Gastroesophageal sphincter (tissue), 3 donors: ENCODE results near the gene CCR7.
"Not testable (repeated sequence)": the region's sequence is repeated elsewhere in the genome, so short reads cannot be mapped to it uniquely, and the experiment has no call there.

Source experiments
- EP300 ChIP-seq: sonication (generic); formaldehyde crosslinking; IDR thresholded peaks from one replicate; pipeline ENCODE4 v1.6.1; 2017; ENCODE audit warnings: antibody characterized with exemption, mild to moderate bottlenecking
- POLR2A ChIP-seq, 2 donors: fragments of 450-650 bp; IDR thresholded peaks; one replicate each; pipeline ENCODE4 v1.6.1; 2017; ENCODE audit warnings: antibody characterized with exemption in 2 of 2, mild to moderate bottlenecking in 2 of 2, moderate library complexity in 1 of 2
- POLR2AphosphoS5 ChIP-seq: sonication (generic); formaldehyde crosslinking; IDR thresholded peaks from one replicate; pipeline ENCODE4 v1.6.1; 2017; ENCODE audit warnings: antibody characterized with exemption
- TF ChIP-seq, protein P1 (sequence below), 4 experiments: fragments of 200-600 bp in 2 of 4; fragments of 450-650 bp in 2 of 4; sonication (generic) in 1 of 4; IDR thresholded peaks; one replicate each; pipeline ENCODE4 v1.5.1; 2017 to 2019; ENCODE audit warnings: antibody characterized with exemption in 4 of 4, mild to moderate bottlenecking in 2 of 4, moderate library complexity in 2 of 4

DNA sequence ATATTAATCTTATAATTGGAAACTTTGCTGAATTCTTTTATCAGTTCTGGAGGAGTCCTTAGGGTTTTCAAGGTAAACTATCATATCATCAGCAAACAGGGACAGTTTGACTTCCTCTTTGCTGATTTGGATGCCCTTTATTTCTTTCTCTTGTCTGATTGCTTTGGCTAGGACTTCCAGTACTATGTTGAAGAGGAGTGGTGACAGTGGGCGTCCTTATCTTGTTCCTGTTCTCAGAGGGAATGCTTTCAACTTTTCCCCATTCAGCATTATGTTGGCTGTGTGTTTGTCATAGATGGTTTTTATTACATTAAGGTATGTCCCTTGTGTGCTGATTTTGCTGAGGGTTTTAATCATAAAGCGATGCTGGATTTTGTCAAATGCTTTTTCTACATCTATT is 19.7 kb upstream of the CCR7 start:
- TF ChIP-seq POLR2A (IDR thresholded peaks at IDR 0.05); EP300; POLR2AphosphoS5: not testable (repeated sequence)
- TF ChIP-seq, protein P1, sequence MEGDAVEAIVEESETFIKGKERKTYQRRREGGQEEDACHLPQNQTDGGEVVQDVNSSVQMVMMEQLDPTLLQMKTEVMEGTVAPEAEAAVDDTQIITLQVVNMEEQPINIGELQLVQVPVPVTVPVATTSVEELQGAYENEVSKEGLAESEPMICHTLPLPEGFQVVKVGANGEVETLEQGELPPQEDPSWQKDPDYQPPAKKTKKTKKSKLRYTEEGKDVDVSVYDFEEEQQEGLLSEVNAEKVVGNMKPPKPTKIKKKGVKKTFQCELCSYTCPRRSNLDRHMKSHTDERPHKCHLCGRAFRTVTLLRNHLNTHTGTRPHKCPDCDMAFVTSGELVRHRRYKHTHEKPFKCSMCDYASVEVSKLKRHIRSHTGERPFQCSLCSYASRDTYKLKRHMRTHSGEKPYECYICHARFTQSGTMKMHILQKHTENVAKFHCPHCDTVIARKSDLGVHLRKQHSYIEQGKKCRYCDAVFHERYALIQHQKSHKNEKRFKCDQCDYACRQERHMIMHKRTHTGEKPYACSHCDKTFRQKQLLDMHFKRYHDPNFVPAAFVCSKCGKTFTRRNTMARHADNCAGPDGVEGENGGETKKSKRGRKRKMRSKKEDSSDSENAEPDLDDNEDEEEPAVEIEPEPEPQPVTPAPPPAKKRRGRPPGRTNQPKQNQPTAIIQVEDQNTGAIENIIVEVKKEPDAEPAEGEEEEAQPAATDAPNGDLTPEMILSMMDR (IDR thresholded peaks at IDR 0.05), result not testable (repeated sequence)
